Suprapubic skin (tissue), 3 donors: Measurements from ENCODE around the gene PCDH10.

Source experiments
- EP300 ChIP-seq: sonication (generic); formaldehyde crosslinking; IDR thresholded peaks from one replicate; pipeline ENCODE4 v1.6.1; 2017; ENCODE audit warnings: antibody characterized with exemption
- POLR2A ChIP-seq, 2 donors: fragments of 450-650 bp; IDR thresholded peaks; one replicate each; pipeline ENCODE4 v1.6.1; 2017; ENCODE audit warnings: antibody characterized with exemption in 2 of 2, mild to moderate bottlenecking in 2 of 2, moderate library complexity in 2 of 2
- TF ChIP-seq, protein P1 (sequence below), 2 donors: fragments of 200-600 bp in 1 of 2; fragments of 450-650 bp in 1 of 2; sonication (generic) in 1 of 2; IDR thresholded peaks; one replicate each; pipeline ENCODE4 v1.5.1; 2016 to 2019; ENCODE audit warnings: antibody characterized with exemption in 2 of 2, mild to moderate bottlenecking in 1 of 2, moderate library complexity in 1 of 2

DNA sequence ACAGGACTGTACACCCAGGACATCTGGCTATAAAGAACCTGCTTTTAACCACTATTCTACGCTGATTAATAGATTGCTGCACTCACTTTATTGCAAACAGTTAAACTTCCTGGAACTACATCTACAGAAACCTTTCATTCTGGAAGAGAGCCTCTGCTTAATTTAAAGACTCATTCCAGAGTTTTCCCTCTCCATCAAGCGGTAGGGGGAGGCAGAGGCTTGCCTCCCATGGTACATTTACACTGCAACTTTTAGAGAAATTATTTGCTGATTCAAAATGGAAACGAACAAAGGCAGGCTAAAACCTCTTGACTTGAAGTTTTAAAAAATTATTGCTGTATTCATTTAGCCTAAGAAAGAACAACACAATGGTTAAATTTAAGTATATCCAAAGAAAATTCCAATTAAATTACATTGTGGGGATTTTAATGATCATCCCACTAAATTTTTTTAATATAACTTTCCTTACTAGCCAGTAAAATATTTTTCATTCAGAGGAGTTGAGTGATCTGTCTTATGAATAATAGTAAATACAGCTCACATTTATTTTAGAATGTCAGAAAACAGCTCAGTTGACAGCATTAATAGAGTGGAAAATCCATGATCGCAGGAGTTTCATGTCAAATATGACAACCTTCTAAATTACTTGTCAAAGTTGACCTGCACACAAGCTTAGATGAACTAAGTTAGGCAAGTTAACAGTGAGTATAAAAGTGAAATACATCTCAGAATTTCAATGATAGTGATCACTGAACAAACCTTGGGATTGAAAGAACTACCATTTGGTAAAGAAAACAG, 46.3 kb upstream of the PCDH10 start:
- TF ChIP-seq POLR2A (IDR thresholded peaks at IDR 0.05) (no peak), EP300 (no peak)
- TF ChIP-seq, protein P1, sequence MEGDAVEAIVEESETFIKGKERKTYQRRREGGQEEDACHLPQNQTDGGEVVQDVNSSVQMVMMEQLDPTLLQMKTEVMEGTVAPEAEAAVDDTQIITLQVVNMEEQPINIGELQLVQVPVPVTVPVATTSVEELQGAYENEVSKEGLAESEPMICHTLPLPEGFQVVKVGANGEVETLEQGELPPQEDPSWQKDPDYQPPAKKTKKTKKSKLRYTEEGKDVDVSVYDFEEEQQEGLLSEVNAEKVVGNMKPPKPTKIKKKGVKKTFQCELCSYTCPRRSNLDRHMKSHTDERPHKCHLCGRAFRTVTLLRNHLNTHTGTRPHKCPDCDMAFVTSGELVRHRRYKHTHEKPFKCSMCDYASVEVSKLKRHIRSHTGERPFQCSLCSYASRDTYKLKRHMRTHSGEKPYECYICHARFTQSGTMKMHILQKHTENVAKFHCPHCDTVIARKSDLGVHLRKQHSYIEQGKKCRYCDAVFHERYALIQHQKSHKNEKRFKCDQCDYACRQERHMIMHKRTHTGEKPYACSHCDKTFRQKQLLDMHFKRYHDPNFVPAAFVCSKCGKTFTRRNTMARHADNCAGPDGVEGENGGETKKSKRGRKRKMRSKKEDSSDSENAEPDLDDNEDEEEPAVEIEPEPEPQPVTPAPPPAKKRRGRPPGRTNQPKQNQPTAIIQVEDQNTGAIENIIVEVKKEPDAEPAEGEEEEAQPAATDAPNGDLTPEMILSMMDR (IDR thresholded peaks at IDR 0.05), result no peak
